ENCODE measurements around the gene RANBP17. TPM values are rescaled to one million over a fixed set of nuclear protein-coding genes. Genes with fewer than 3 reads are reported as not detected.

The RANBP17 gene
- polyA plus RNA-seq, 1 of the 3 experiments (the other 2 are of a cell fraction) = 6.0 TPM

DNA sequence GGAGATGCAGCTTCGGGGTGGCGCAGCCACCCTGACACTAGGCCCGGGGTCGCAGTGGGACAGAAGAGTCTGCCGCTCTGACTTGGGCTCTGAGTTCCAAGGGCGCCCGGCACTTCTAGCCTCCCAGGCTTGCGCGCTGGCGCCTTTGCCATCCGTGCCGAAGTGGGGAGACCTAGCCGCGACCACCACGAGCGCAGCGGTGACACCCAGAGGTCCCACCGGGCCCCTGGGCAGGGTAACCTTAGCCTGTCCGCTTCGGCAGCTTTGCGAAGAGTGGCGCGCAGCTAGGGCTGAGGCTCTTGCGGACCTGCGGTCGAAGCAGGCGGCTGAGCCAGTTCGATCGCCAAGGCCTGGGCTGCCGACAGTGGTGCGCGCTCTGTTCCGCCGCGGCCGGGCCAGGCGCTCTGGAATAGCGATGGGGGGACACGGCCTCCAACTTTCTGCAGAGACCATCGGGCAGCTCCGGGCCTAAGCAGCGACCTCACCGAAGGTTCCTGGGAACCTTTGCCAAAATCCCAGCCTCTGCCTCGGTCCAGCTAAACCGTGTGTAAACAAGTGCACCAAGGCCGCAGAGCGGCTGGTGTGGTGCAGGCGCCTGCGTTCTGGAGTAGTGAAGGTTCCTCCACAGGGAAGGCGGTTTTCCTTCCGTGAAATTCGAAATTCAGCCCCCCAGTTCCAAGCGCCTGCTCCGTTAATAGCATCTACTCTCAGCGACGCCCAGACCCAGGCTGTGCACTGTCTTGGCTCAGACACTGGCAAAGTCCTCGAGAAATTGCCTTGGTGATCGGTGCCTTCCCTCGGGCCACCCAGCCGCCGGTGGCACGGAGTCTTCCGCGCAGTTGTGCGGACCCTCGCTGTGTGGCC is 454.7 kb downstream of the RANBP17 start:
- Histone ChIP-seq H3K27ac (ENCODE audit: low read depth in 2 of 2, low read length in 1 of 2) (no peak overlapping the region), H3K9me3 (no peaks in the 10 kb centered on the region), H3K4me3 (ENCODE audit: low read depth in 2 of 2, low read length in 1 of 2) (no peak overlapping the region), H3F3A (replicated peaks; ENCODE audit: insufficient read depth) (no peaks in the 10 kb centered on the region), H3K36me3 (replicated peaks in 1 of 2; ENCODE audit: control insufficient read depth in 1 of 2, insufficient read depth in 2 of 2, low read length in 1 of 2) (no peaks in the 10 kb centered on the region), H3K9me2 (no peaks in the 10 kb centered on the region), H3K4me1 (ENCODE audit: control insufficient read depth in 1 of 2, insufficient read depth in 2 of 2, low read depth in 1 of 2, low read length in 1 of 2) (peaks cover 0 to 25% of the 10 kb centered on the region in 2 experiments; a peak in 1 of 4 replicates), H2AFZ (ENCODE audit: low read depth) (no peak overlapping the region), H3K9ac (no peak overlapping the region), H3K79me2 (ENCODE audit: insufficient read depth) (no peaks in the 10 kb centered on the region), H4K20me1 (ENCODE audit: insufficient read depth) (no peaks in the 10 kb centered on the region), H3K27me3 (ENCODE audit: insufficient read depth) (no peaks in the 10 kb centered on the region), H3K4me2 (no peak overlapping the region)
- POLR2A ChIA-PET = interaction anchor here (0.7 kb wide), 1 partner anchor 10 kb away, joined by 3 read pairs; no protein-coding TSS in a partner anchor
- no peak for TF ChIP-seq JUND (IDR thresholded peaks at IDR 0.05)
- 98% methylated on average over 40 of the region's 66 CpGs for WGBS (ENCODE audit: low lambda C conversion rate)
- CTCF ChIA-PET = interaction anchor here (0.5 to 0.9 kb wide), 2 partner anchors 8 to 18 kb away, joined by 3 read pairs; no protein-coding TSS in a partner anchor
- DNase-seq = no peak

GRCh38 chr5:171317230-171317629 is 455.4 kb downstream of the RANBP17 start:
- POLR2A ChIA-PET = no interaction called here
- TF ChIP-seq MEF2A (IDR thresholded peaks at IDR 0.05; ENCODE audit: borderline replicate concordance, low read depth) (no peak), FOXM1 (IDR thresholded peaks at IDR 0.05; ENCODE audit: low read depth) (no peak), RCOR1 (IDR thresholded peaks at IDR 0.05; ENCODE audit: low read length) (no peak), RAD21 (IDR thresholded peaks at IDR 0.05; ENCODE audit: low read length) (no peak), EZH2phosphoT487 (IDR thresholded peaks at IDR 0.05; ENCODE audit: borderline replicate concordance, low read depth) (no peak), NFIC (IDR thresholded peaks at IDR 0.05; ENCODE audit: borderline replicate concordance) (no peak), RXRA (IDR thresholded peaks at IDR 0.05; ENCODE audit: borderline replicate concordance, low read depth) (no peak), MAX (IDR thresholded peaks at IDR 0.05; ENCODE audit: low read depth) (no peak), POLR2AphosphoS5 (IDR thresholded peaks at IDR 0.05; ENCODE audit: low read depth, low read length) (no peak), SIN3A (IDR thresholded peaks at IDR 0.05; ENCODE audit: borderline replicate concordance, low read depth, low read length) (no peak), TCF12 (IDR thresholded peaks at IDR 0.05) (no peak), CTCF (IDR thresholded peaks at IDR 0.05) (no peak), REST (IDR thresholded peaks at IDR 0.05; ENCODE audit: low read depth, low read length) (no peak), ZBTB33 (IDR thresholded peaks at IDR 0.05; ENCODE audit: borderline replicate concordance, low read depth) (no peak), TEAD4 (IDR thresholded peaks at IDR 0.05; ENCODE audit: borderline replicate concordance, insufficient read depth) (no peak), FOSL2 (IDR thresholded peaks at IDR 0.05; ENCODE audit: borderline replicate concordance, low read depth) (no peak)
- H3K4me1 ChIP-seq (ENCODE audit: control insufficient read depth in 1 of 2, insufficient read depth in 2 of 2, low read depth in 1 of 2, low read length in 1 of 2) = peaks cover 0 to 31% of the 10 kb centered on the region in 2 experiments; a peak in 2 of 4 replicates
- H3K27me3 ChIP-seq (ENCODE audit: insufficient read depth) = no peaks in the 10 kb centered on the region
- no peaks in the 10 kb centered on the region for H3F3A ChIP-seq (replicated peaks; ENCODE audit: insufficient read depth)
- no peak overlapping the region; a peak in 1 of 4 replicates for H3K27ac ChIP-seq (ENCODE audit: low read depth in 2 of 2, low read length in 1 of 2)
- H3K36me3 ChIP-seq (replicated peaks in 1 of 2; ENCODE audit: control insufficient read depth in 1 of 2, insufficient read depth in 2 of 2, low read length in 1 of 2) = no peaks in the 10 kb centered on the region
- no peaks in the 10 kb centered on the region for H4K20me1 ChIP-seq (ENCODE audit: insufficient read depth)
- no peak overlapping the region for H3K4me2 ChIP-seq
- no peak overlapping the region for H3K4me3 ChIP-seq (ENCODE audit: low read depth in 2 of 2, low read length in 1 of 2)
- 89% methylated on average over 11 of the region's 11 CpGs for WGBS (ENCODE audit: low lambda C conversion rate)
- no peaks in the 10 kb centered on the region for H3K79me2 ChIP-seq (ENCODE audit: insufficient read depth)
- H3K9ac ChIP-seq = no peak overlapping the region
- no peak overlapping the region for H2AFZ ChIP-seq (ENCODE audit: low read depth)
- H3K9me2 ChIP-seq = no peaks in the 10 kb centered on the region
- DNase-seq = no peak
- CTCF ChIA-PET = interaction anchor here (1.5 kb wide), 1 partner anchor 25 kb away, joined by 10 read pairs; no protein-coding TSS in a partner anchor
- no peaks in the 10 kb centered on the region for H3K9me3 ChIP-seq

All from SK-N-SH (cell line).